NCI-H1105 (cell line): ENCODE data around the gene FBXO38.

Experiments used
- DNase-seq: peaks from one replicate; lab custom pipeline; 2025; lab: John Stamatoyannopoulos, UW

The FBXO38 gene

DNA sequence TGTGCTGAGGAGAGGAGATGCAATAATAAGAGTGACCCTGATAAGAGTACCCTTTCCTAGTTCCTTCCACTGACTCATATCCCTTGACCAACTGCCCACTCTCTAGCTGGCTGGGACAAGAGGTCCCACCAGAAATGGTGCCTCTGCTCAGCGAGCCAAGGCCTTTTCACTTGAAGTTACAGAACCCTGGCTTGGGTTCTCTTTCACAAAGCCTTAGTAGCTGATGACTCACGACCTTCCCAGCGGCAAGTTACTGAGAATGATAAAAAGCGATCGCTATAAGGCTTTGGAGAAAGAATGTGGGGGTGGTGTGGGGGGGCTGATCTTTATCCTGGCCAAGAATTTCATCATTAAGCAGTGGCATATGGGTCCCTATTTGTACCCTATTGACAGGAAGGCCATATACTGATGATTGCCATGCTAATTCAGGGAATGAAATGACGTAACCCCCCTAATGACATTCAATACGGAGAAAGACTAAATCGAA is 90.3 kb downstream of the FBXO38 start:
- DNase-seq, result no peak

DNA sequence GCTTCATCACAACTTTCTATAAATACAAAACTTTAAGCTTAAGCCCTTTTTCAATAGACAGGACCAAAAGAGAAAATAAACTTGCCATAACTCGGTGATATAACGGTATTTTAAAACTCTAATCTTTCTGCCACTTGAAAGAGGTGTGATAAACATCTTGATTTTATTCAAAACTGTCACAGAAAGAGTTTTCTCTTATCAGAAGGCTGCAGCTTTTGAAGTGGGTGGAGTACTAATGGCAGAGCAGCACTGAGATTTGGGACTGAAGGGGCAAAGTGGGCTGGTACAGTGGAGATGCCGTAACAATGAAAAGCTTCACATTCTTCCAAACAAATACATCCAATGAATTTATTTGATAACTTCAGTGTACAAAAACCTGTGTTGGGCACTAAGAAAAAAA is 92.5 kb downstream of the FBXO38 start:
- DNase-seq, result no peak

DNA sequence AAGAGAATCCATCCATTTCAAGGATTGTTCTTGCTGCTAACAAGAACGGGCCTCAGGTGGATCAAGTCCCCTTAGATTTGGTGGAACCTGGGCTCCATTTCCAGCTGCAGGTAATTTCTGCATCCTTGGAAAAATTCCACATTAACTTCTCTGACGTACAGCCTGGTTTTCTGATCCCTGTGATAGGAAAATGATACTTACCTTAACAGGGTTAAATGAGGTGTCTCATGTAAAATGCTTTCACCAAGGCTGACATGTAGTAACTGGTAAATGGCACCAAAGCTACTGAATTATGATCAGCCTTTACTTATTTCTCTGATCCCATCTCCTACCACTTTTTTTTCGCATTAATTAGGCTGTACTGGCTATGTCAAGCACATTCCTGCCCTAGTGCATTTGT is 93.7 kb downstream of the FBXO38 start:
- no peak for DNase-seq

DNA sequence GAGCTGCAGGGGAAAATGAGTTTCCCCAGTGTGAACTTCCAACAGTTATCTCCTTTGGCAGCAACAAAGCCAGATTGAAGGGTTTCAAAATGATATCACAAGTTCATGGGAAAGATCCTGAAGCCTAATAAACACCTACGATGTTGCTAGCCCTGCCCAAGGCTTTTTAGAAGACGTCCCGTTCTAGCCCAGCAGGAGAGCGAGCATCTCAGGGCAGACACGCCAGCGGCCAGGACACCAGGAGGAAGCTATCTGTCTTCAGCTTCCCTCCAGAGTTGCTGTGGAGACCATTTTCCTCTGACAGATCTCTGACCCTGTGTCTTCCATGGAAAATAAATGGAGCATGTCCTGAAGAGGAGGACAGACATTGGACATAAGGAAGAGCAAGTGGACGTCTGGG is 98.4 kb downstream of the FBXO38 start:
- DNase-seq, result no peak

DNA sequence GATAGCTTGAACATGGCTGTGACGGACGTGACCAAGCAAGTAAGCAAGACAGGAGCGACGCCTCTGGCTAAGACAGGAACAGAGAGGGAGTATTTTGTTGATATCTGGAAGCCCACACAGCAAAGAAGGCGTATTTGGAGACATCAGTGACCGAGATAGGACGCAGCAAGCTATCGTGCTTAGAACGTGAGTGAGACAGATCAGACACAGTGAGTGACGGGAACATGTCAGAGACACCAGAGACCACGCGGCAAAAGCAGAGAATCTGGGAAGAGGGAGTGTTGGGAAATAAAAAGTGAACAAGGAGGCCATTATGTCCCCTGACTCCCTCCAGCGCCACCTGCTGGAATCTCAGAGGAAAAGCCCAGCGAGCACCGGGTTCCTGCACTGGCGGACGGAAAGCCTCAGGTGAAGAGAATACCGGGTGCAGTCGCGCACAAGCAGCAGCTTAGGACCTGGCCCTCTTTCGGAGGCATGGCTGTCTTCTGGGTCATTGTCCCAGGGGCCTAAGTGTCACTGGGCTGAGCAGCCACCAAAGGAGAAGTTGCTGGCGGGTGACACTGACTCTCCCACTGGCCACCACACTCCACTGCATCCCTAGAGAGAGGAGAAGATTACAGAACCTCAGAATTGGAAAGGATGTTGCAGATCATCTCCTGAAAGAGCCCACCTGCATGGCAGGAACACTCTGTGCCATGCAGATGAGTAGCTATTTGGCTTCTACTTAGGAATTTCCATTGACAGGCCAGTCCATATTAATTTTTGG is 99.1 kb downstream of the FBXO38 start:
- no peak for DNase-seq

DNA sequence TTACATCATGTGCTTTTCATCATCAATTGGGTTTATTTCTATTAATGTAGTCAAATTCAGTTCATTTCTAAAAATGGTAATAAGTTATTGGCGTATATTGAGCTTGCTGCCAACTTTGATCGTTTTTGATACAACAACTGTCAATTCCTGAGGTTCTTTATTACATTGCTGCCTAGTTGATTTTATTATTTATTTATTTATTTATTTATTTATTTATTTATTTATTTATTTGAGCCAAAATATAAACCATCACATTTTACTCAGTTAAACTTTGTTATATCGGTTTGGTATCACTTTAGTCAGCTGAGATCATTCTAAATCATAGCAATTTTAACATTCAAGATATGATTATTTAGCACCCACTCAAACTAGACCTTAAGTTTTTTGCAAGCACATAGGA is 100.0 kb downstream of the FBXO38 start:
- no peak for DNase-seq

DNA sequence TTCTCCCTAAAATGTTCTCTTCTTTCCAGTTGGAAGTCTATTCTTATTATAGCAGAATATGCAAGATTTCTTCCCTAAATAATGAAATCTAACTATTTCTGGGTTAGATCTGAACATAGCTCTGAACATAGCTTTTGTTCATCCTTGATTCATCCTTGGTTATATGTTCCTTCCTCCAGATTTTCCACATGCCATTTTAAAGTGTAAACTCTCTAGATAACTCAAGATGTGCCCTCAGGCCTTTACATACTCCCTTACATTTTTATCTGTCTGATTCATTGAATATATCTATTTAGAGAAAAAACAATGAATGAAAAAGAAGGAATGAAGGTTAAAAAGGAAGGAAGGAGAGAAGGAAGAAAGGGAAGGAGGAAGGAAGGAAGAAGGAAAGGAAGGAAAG is 100.9 kb downstream of the FBXO38 start:
- DNase-seq, result no peak

DNA sequence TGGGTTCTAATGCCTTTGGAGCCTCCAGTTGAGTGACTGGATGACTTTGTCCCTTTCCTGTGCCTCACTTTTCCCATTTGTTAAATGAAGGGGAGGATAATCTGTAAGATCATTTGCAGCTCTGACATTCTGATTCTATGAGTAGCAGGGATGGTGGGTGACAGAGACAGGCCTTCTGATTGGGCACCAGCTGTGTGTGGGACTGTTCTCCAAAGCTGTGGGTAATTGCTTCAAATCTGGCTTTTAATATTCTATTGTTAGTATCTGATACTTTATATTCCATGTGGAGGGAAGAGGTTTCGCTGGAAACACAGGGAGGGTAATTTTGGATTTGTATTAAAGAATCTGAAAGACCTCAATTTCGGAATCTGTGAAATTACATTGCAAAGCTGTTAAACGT is 102.7 kb downstream of the FBXO38 start:
- DNase-seq, result no peak

DNA sequence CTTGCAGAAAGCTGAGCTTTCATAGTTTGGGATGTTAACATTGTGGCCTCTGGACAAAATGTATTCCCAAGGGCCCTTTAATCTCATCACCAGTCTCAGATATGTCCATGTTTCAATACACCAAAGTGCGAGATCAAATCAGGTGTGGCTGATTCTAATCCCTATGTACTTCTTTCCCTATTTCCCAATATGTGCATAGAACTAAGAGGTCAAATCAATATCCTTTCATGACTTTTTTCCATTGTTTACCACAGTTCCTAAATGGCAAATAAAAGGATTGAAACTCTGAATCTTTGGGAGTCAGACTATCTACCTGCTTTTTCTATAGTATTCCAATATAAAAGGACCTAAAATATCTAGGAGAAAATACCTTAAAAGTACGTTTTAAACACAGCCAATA is 105.0 kb downstream of the FBXO38 start:
- DNase-seq, result no peak

DNA sequence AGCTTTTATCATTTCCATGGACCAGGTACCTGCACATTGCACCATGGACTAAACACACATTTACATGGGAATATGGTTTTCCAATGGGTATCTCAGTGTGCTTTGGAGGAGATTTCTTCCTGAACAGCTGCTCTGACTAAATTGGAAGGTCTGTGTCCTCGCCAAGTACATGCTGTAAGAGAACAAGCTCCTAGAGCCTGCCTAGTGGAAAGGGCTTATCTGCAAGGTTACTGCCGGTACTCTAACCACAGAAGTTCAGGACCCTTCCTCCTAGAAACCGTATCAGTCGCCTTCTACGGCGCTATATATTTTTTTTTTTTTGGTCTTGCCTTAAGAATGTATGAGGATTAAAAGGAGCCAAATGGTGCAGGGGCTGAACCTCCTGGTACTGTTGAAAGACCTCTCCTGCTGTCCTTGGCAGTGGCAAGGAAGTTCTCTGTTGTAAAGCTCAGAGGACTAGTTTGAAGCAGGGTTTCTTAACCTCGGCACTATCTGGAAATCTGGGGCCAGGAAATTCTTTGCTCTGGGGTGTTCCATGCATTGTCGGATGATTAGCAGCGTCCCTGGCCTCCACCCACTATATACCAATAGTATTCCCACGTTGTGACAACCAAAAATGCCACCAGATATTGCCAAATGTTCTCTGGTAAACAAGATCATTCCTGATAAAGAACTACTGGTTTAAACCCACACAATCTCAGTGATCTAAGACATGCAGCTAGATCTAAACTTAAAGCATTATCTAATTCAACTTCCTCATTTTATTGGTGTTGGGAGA is 107.4 kb downstream of the FBXO38 start:
- DNase-seq, result no peak

DNA sequence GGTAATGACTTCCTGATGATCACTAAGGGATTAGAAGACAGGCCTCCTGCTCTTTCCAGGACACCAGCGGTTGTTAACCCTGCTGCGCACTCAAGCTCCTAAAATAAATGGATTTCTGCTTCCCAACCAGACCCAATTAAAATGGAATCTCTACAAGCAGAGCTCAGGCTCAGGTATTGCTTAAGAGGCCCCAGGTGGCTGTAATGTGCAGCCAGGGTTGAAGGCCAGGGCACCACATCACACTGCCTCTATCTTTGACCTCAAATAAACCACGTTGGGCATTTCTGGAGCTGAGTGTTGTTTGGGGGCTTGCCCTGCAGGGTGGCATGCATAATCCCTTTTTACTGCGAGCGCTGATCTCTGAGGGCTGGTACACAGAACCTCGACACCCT is 108.0 kb downstream of the FBXO38 start:
- DNase-seq, result no peak

DNA sequence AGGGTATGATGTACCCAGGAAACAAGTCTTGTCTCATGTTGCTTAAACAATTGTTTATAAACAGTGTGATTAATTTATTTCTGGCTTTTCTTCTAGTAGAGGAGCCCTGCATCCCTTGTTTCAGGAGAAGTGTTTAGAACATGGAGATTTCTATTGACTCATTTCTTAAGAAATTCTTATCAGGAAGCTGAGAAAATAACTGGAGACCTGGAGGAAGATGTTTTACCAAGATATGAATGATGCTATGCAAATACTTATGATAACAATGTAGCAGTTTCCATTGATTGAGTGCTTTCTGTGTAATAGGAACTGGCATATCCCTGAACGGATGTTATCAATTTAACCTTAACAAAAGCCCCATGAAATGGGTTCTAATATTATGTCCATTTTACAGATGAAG is 108.6 kb downstream of the FBXO38 start:
- DNase-seq, result no peak
